H9 (cell line): ENCODE results near the gene PRTN3. TPM values are rescaled to one million over a fixed set of nuclear protein-coding genes. Genes with fewer than 3 reads are reported as not detected.

Experiments
- DNase-seq: peaks from one replicate; pipeline ENCODE4 v3.0.0-alpha.2; 2017
- H2AFZ ChIP-seq: one replicate; pipeline ENCODE4 v1.6.1; 2013; ENCODE audit warnings: mild to moderate bottlenecking, low read length, control low read depth, moderate library complexity
- H2AK5ac ChIP-seq: 2 replicates; pipeline ENCODE4 v1.6.1; 2013; ENCODE audit warnings: low read length, control low read depth, mixed read lengths; ENCODE audit not compliant: insufficient read length
- H2BK120ac ChIP-seq: one replicate; pipeline ENCODE4 v1.6.1; 2013; ENCODE audit warnings: low read depth, mild to moderate bottlenecking, low read length, control low read depth, inconsistent platforms; ENCODE audit not compliant: poor library complexity, severe bottlenecking
- H2BK12ac ChIP-seq: 2 replicates; pipeline ENCODE4 v1.6.1; 2013; ENCODE audit warnings: low read length, control low read depth, mixed read lengths, low read depth; ENCODE audit not compliant: insufficient read length
- H2BK15ac ChIP-seq: 2 replicates; pipeline ENCODE4 v1.6.1; 2013; ENCODE audit warnings: low read depth, low read length, control low read depth
- H2BK20ac ChIP-seq: one replicate; pipeline ENCODE4 v1.6.1; 2013; ENCODE audit warnings: low read depth, mild to moderate bottlenecking, low read length, control low read depth, inconsistent platforms; ENCODE audit not compliant: poor library complexity, severe bottlenecking
- H2BK5ac ChIP-seq: 2 replicates; pipeline ENCODE4 v1.6.1; 2013; ENCODE audit warnings: low read length, control low read depth, mixed read lengths; ENCODE audit not compliant: insufficient read length
- H3K14ac ChIP-seq: 2 replicates; pipeline ENCODE4 v1.6.1; 2013; ENCODE audit warnings: low read length, control low read depth; ENCODE audit not compliant: insufficient read depth
- H3K18ac ChIP-seq: 2 replicates; pipeline ENCODE4 v1.6.1; 2013; ENCODE audit warnings: low read depth, mild to moderate bottlenecking, mixed read lengths, low read length, control low read depth; ENCODE audit not compliant: insufficient read length
- H3K23ac ChIP-seq: 2 replicates; pipeline ENCODE4 v1.6.1; 2013; ENCODE audit warnings: low read length, control low read depth, mixed read lengths, low read depth; ENCODE audit not compliant: insufficient read length
- H3K23me2 ChIP-seq: 2 replicates; pipeline ENCODE4 v1.6.1; 2013; ENCODE audit warnings: low read depth, mild to moderate bottlenecking, mixed read lengths, low read length, control low read depth; ENCODE audit not compliant: insufficient read length, poor library complexity, severe bottlenecking
- H3K27ac ChIP-seq: 2 replicates; pipeline ENCODE4 v1.5.1; 2013; ENCODE audit warnings: low read length, control low read depth, mixed read lengths, low read depth; ENCODE audit not compliant: insufficient read length
- H3K27me3 ChIP-seq: 2 replicates; pipeline ENCODE4 v1.6.1; 2013; ENCODE audit warnings: low read length, control low read depth, inconsistent platforms; ENCODE audit not compliant: insufficient read depth
- H3K4ac ChIP-seq: 2 replicates; pipeline ENCODE4 v1.6.1; 2013; ENCODE audit warnings: low read depth, mild to moderate bottlenecking, control low read depth, inconsistent platforms, low read length, moderate library complexity
- H3K4me1 ChIP-seq: 2 replicates; pipeline ENCODE4 v1.6.1; 2013; ENCODE audit warnings: low read length, control low read depth, inconsistent platforms; ENCODE audit not compliant: insufficient read depth
- H3K4me2 ChIP-seq: 2 replicates; pipeline ENCODE4 v1.6.1; 2013; ENCODE audit warnings: low read length, control low read depth, mixed read lengths; ENCODE audit not compliant: insufficient read length, insufficient read depth
- H3K56ac ChIP-seq: 2 replicates; pipeline ENCODE4 v1.6.1; 2013; ENCODE audit warnings: low read depth, mild to moderate bottlenecking, mixed read lengths, low read length, control low read depth; ENCODE audit not compliant: insufficient read length
- H3K79me1 ChIP-seq: 2 replicates; pipeline ENCODE4 v1.6.1; 2013; ENCODE audit warnings: low read depth, mild to moderate bottlenecking, moderate library complexity, low read length, control low read depth, inconsistent platforms; ENCODE audit not compliant: insufficient read depth, poor library complexity, severe bottlenecking
- H3K79me2 ChIP-seq: 2 replicates; pipeline ENCODE4 v1.6.1; 2013; ENCODE audit warnings: low read length, control low read depth, inconsistent platforms; ENCODE audit not compliant: insufficient read depth
- H3K9ac ChIP-seq: 2 replicates; pipeline ENCODE4 v1.6.1; 2013; ENCODE audit warnings: low read length, control low read depth, mixed read lengths; ENCODE audit not compliant: insufficient read length; ENCODE audit errors: extremely low read depth
- H3K9me3 ChIP-seq: one replicate; pipeline ENCODE4 v1.6.1; 2013; ENCODE audit warnings: low read depth, low read length, inconsistent platforms; ENCODE audit not compliant: control insufficient read depth
- H3T11ph ChIP-seq: one replicate; pipeline ENCODE4 v1.6.1; 2013; ENCODE audit warnings: mild to moderate bottlenecking, low read length, control low read depth, inconsistent platforms
- H4K20me1 ChIP-seq: one replicate; pipeline ENCODE4 v1.6.1; 2013; ENCODE audit not compliant: control insufficient read depth, insufficient read length, insufficient read depth
- H4K5ac ChIP-seq: 2 replicates; pipeline ENCODE4 v1.6.1; 2013; ENCODE audit warnings: low read depth, mild to moderate bottlenecking, mixed read lengths, low read length, control low read depth; ENCODE audit not compliant: insufficient read length
- H4K8ac ChIP-seq: replicated peaks from 2 replicates; pipeline ENCODE4 v1.6.1; 2013; ENCODE audit warnings: low read length, control low read depth, mixed read lengths, low read depth; ENCODE audit not compliant: insufficient read length
- H4K91ac ChIP-seq: 2 replicates; pipeline ENCODE4 v1.6.1; 2013; ENCODE audit warnings: low read depth, mild to moderate bottlenecking, moderate library complexity, mixed read lengths, low read length, control low read depth; ENCODE audit not compliant: insufficient read length
- H3K27ac Mint-ChIP-seq, 3 experiments: 2 replicates in 2 of 3; 3 replicates in 1 of 3; pipeline ENCODE4 v1.8.0; 2020 to 2021; ENCODE audit warnings: mixed read lengths in 3 of 3, mild to moderate bottlenecking in 1 of 3, moderate library complexity in 1 of 3
- H3K27me3 Mint-ChIP-seq: 2 replicates; pipeline ENCODE4 v1.8.0; 2021; ENCODE audit warnings: low read depth, mild to moderate bottlenecking, moderate library complexity, mixed read lengths
- H3K36me3 Mint-ChIP-seq, 3 experiments: 2 replicates in 2 of 3; 3 replicates in 1 of 3; pipeline ENCODE4 v1.8.0; 2020 to 2021; ENCODE audit warnings: low read depth in 3 of 3, mixed read lengths in 3 of 3; ENCODE audit not compliant: insufficient read depth in 1 of 3
- H3K4me1 Mint-ChIP-seq, 2 experiments: 2 replicates each; pipeline ENCODE4 v1.8.0; 2020; ENCODE audit warnings: mixed read lengths in 2 of 2
- H3K4me3 Mint-ChIP-seq, 2 experiments: 2 replicates in 1 of 2; 3 replicates in 1 of 2; pipeline ENCODE4 v1.8.0; 2020 to 2021; ENCODE audit warnings: mild to moderate bottlenecking in 2 of 2, mixed read lengths in 2 of 2, moderate library complexity in 1 of 2
- H3K9me3 Mint-ChIP-seq, 2 experiments: 2 replicates in 1 of 2; 3 replicates in 1 of 2; pipeline ENCODE4 v1.8.0; 2020; ENCODE audit warnings: mild to moderate bottlenecking in 2 of 2, mixed read lengths in 2 of 2, moderate library complexity in 1 of 2
- CTCF ChIP-seq: fragments of 200-600 bp; sonication (generic); conservative IDR thresholded peaks from 3 replicates; pipeline ENCODE4 v1.8.0; 2021; ENCODE audit warnings: antibody characterized with exemption, mild to moderate bottlenecking
- WGBS: extraction: QIAGEN DNeasy Blood & Tissue Kit; methylation state at CpG from one replicate; pipeline ENCODE4 v1.1.7; 2013; ENCODE audit warnings: missing lambda C conversion rate, low lambda C conversion rate, mixed read lengths; ENCODE audit not compliant: insufficient read length; ENCODE audit errors: extremely low coverage; 5-methylcytosine and 5-hydroxymethylcytosine counted together
- total RNA-seq: library from RNA; stranded (reverse); gene quantifications from 2 replicates; pipeline ENCODE4 v1.2.1, GENCODE V29; 2021

Gene PRTN3
- total RNA-seq, 1 experiment from 2014 or later, result 0.31 TPM

DNA sequence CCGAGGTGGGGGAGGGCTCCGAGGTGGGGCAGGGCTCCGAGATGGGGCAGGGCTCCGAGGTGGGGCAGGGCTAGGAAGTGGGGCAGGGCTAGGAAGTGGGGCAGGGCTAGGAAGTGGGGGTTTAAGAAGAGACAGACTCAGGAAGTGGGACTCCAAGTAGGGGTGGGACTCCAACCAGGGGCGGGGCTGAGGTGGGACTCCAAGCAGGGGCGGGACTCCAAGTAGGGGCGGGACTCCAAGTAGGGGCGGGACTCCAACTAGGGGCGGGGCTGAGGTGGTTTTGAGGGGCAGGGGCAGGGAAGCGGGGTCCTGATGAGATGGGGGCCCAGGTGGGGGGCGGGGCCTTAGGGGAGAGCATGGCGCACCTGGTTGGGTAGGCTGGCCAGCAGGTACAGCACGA lies 32.3 kb downstream of the PRTN3 start:
- Mint-ChIP-seq H3K4me1 (peaks cover 0 to 8% of the 10 kb centered on the region in 2 experiments; a peak in 2 of 4 replicates), H3K4me3 (no peak overlapping the region), H3K9me3 (peaks cover 6 to 7% of the 10 kb centered on the region in 2 experiments), H3K27me3 (no peaks in the 10 kb centered on the region; the same call in 1 of the 2 replicates), H3K36me3 (peaks cover 25 to 54% (median 39%) of the 10 kb centered on the region in 3 experiments), H3K27ac (no peak overlapping the region)
- Histone ChIP-seq H3K79me1 (no peaks in the 10 kb centered on the region), H3T11ph (no peak overlapping the region), H2AFZ (no peak overlapping the region), H3K79me2 (no peaks in the 10 kb centered on the region), H3K9me3 (no peaks in the 10 kb centered on the region), H3K18ac (no peak overlapping the region), H3K27me3 (no peaks in the 10 kb centered on the region), H3K27ac (no peak overlapping the region), H2BK12ac (no peak overlapping the region), H4K5ac (no peak overlapping the region), H4K91ac (no peak overlapping the region), H3K9ac (no peak overlapping the region), H4K20me1 (no peaks in the 10 kb centered on the region), H2AK5ac (no peak overlapping the region), H3K4me1 (no peaks in the 10 kb centered on the region), H3K4ac (no peak overlapping the region), H4K8ac (no peak overlapping the region), H3K14ac (no peak overlapping the region), H3K23me2 (no peaks in the 10 kb centered on the region), H3K23ac (no peak overlapping the region), H2BK15ac (no peak overlapping the region), H2BK20ac (no peak overlapping the region), H2BK5ac (no peak overlapping the region), H2BK120ac (no peak overlapping the region), H3K56ac (no peak overlapping the region), H3K4me2 (no peak overlapping the region)
- peak; percentile 87 for DNase-seq
- no peak for TF ChIP-seq CTCF
- WGBS, result no CpG with 5 or more reads among the region's 13 CpGs
